Neural crest cell (in vitro differentiated cells): ENCODE measurements around the gene PLPP7. TPM values are rescaled to one million over a fixed set of nuclear protein-coding genes. Genes with fewer than 3 reads are reported as not detected.

Experiments used
- DNase-seq: peaks from one replicate; pipeline ENCODE4 v3.0.0; 2021; ENCODE audit warnings: low read depth, mixed read lengths, low spot score
- H3K27ac Mint-ChIP-seq: one replicate; pipeline ENCODE4 v1.8.0; 2021; ENCODE audit warnings: mild to moderate bottlenecking, mixed read lengths; ENCODE audit not compliant: unreplicated experiment
- H3K27me3 Mint-ChIP-seq: 2 replicates; pipeline ENCODE4 v1.8.0; 2021; ENCODE audit warnings: low read depth, mild to moderate bottlenecking, mixed read lengths
- H3K36me3 Mint-ChIP-seq: 2 replicates; pipeline ENCODE4 v1.8.0; 2021; ENCODE audit warnings: low read depth, mild to moderate bottlenecking, mixed read lengths
- H3K4me1 Mint-ChIP-seq: 2 replicates; pipeline ENCODE4 v1.8.0; 2021; ENCODE audit warnings: mixed read lengths
- H3K4me3 Mint-ChIP-seq: one replicate; pipeline ENCODE4 v1.8.0; 2021; ENCODE audit warnings: mild to moderate bottlenecking, mixed read lengths
- H3K9me3 Mint-ChIP-seq: 2 replicates; pipeline ENCODE4 v1.8.0; 2021; ENCODE audit warnings: mixed read lengths
- total RNA-seq: library from RNA; stranded (reverse); gene quantifications from 2 replicates; pipeline ENCODE4 v1.2.1, GENCODE V29; 2021
- TF ChIP-seq, protein P1 (sequence below): fragments of 200-600 bp; sonication (generic); conservative IDR thresholded peaks from 2 replicates; pipeline ENCODE4 v1.5.0; 2021; ENCODE audit warnings: antibody characterized with exemption, mild to moderate bottlenecking

Gene PLPP7
- total RNA-seq, 1 donor from 2014 or later = 6.9 TPM

- H3K4me1 Mint-ChIP-seq = peaks cover 15% of the 10 kb centered on the region
- peak overlapping the region; percentile 31 for H3K4me3 Mint-ChIP-seq
- TF ChIP-seq, protein P1, sequence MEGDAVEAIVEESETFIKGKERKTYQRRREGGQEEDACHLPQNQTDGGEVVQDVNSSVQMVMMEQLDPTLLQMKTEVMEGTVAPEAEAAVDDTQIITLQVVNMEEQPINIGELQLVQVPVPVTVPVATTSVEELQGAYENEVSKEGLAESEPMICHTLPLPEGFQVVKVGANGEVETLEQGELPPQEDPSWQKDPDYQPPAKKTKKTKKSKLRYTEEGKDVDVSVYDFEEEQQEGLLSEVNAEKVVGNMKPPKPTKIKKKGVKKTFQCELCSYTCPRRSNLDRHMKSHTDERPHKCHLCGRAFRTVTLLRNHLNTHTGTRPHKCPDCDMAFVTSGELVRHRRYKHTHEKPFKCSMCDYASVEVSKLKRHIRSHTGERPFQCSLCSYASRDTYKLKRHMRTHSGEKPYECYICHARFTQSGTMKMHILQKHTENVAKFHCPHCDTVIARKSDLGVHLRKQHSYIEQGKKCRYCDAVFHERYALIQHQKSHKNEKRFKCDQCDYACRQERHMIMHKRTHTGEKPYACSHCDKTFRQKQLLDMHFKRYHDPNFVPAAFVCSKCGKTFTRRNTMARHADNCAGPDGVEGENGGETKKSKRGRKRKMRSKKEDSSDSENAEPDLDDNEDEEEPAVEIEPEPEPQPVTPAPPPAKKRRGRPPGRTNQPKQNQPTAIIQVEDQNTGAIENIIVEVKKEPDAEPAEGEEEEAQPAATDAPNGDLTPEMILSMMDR = no peak
- no peak for DNase-seq
- peaks cover 21% of the 10 kb centered on the region for H3K27me3 Mint-ChIP-seq
- no peaks in the 10 kb centered on the region for H3K9me3 Mint-ChIP-seq
- H3K36me3 Mint-ChIP-seq = no peaks in the 10 kb centered on the region
- no peak overlapping the region for H3K27ac Mint-ChIP-seq
These were observed 18.0 kb upstream of the PLPP7 start for GRCh38 chr9:131271506-131271931.

- Mint-ChIP-seq H3K9me3 (no peaks in the 10 kb centered on the region), H3K4me3 (no peak overlapping the region), H3K36me3 (no peaks in the 10 kb centered on the region), H3K27me3 (peaks cover 21% of the 10 kb centered on the region), H3K27ac (no peak overlapping the region), H3K4me1 (peaks cover 15% of the 10 kb centered on the region)
- DNase-seq = no peak
- TF ChIP-seq, protein P1 = no peak
These were observed 17.3 kb upstream of the PLPP7 start for GRCh38 chr9:131272212-131272611.

DNA sequence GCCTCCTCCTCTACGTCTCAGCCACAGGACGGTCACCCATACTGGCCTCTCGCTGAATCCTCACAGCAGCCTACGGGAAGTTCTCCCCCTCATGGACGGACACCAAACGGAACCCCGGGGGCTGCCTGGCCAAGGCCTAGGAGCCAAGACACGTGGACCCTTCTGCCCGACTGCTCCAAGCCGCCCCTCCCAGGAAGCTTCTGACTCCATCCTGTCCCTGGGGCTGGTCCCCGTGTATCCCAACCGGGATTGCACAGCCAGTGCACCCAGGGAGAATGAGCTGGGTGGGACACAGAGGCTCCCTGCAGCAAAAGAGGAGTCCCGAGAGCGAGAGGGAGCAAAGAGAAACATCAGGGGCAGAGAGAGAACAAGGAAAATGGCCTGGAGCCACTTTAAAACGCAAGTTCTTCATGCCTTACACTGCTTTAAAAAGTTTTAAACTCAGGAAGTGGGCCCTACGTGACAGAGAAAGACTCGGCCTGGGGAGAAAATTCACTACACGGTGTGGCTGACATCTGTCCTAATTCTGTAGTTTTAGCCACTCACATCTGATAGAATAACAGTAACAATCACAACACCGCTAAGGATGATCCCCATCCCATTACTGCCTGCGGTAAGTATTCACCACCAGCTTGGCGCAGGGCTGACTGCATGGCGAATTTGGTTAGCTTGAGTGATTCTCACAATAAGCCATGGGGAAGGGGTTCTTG lies 16.2 kb upstream of the PLPP7 start:
- Mint-ChIP-seq H3K4me3 (peak overlapping the region; percentile 23), H3K4me1 (peaks cover 15% of the 10 kb centered on the region), H3K27ac (no peak overlapping the region), H3K27me3 (peaks cover 24% of the 10 kb centered on the region), H3K36me3 (no peaks in the 10 kb centered on the region), H3K9me3 (no peaks in the 10 kb centered on the region)
- TF ChIP-seq, protein P1 = no peak
- no peak for DNase-seq

GRCh38 chr9:131273856-131274673 lies 15.5 kb upstream of the PLPP7 start:
- TF ChIP-seq, protein P1 = no peak
- no peak overlapping the region for H3K27ac Mint-ChIP-seq
- no peak for DNase-seq
- no peaks in the 10 kb centered on the region for H3K9me3 Mint-ChIP-seq
- peaks cover 15% of the 10 kb centered on the region for H3K4me1 Mint-ChIP-seq
- H3K27me3 Mint-ChIP-seq = peaks cover 28% of the 10 kb centered on the region
- H3K36me3 Mint-ChIP-seq = no peaks in the 10 kb centered on the region
- peak overlapping the region; percentile 56 for H3K4me3 Mint-ChIP-seq

- DNase-seq = no peak
- Mint-ChIP-seq H3K27me3 (peaks cover 35% of the 10 kb centered on the region), H3K9me3 (no peaks in the 10 kb centered on the region), H3K4me1 (peaks cover 15% of the 10 kb centered on the region), H3K27ac (no peak overlapping the region), H3K4me3 (peak overlapping the region; percentile 80), H3K36me3 (no peaks in the 10 kb centered on the region)
- TF ChIP-seq, protein P1 = no peak
These were observed 14.7 kb upstream of the PLPP7 start for GRCh38 chr9:131274674-131275331.
